ENCODE data around the gene ABO. TPM values are rescaled to one million over a fixed set of nuclear protein-coding genes. Genes with fewer than 3 reads are reported as not detected.
"Not testable (repeated sequence)": the region's sequence is repeated elsewhere in the genome, so short reads cannot be mapped to it uniquely, and the experiment has no call there.

Gene ABO
- total RNA-seq, 1 experiment from 2014 or later = 0.15 TPM

DNA sequence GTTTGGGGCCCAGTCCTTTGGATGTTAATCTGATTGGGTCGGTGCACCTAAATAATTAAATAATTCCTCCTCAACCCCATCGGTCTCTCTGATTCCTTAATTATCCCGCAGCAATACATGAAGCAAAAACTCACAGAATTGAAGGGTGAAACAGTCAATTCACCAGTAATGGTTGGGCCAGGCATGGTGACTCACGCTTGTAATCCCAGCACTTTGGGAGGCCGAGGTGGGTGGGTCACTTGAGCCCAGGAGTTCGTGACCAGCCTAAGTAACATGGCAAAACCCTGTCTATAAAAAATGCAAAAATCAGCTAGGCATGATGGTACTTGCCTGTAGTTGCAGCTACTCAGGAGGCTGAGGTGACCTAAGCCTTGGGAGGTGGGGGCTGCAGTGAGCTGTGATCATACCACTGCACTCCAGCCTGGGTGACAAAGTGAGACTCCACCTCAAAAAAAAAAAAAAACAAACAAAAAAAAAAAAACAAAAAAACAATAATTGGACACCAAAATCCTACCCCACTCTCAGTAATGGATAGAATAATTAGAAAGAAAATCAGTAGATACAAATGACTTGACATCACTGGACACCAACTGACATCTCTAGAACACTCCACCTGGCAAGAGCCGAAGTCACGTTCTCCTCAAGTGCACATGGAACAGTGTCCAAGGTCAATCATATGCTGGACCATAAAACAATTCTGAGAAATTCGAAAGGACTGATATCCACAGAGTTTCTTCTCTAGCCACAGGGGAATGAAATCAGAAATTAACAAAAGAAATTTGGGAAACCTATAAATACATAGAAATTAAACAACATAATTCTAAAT, 5.3 kb downstream of the ABO start (continued):
- TF ChIP-seq, protein P1, sequence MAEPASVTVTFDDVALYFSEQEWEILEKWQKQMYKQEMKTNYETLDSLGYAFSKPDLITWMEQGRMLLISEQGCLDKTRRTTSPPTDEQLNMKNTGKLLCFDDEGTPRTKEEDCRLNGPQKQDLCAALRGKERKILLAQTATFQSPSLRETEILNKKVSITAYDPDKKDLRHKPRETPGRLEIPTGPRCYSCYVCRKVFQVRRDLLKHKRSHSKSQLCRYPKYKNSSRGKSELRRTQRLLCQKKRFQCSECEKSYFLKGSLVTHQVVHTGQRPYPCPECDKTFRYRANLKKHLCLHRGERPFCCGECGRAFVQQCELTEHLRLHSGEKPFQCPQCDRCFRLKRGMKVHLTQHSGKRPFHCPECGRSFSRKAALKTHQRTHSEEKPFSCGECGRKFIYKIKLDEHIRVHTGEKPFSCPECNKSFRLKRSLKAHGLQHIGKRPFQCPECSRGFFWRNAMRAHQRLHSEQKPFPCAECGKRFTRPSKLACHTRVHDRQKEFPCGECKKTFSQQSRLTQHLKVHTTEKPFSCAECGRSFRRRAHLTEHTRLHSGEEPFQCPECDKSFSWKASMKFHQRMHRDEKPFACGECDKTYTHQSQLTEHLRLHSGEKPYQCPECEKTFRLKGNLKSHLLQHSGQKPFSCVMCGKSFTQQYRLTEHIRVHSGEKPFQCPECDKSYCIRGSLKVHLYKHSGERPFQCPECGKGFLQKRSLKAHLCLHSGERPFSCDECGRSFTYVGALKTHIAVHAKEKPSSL (CRISPR knock-in tag; conservative IDR thresholded peaks at IDR 0.05) = no peak
- TF ChIP-seq NFATC4 (CRISPR knock-in tag; IDR thresholded peaks at IDR 0.05) = no peak
- no peak for TF ChIP-seq TEAD1 (CRISPR knock-in tag; IDR thresholded peaks at IDR 0.05)
- no peak for TF ChIP-seq ZNF281 (CRISPR knock-in tag; IDR thresholded peaks at IDR 0.05)

GRCh38 chr9:133269136-133269535, 5.9 kb downstream of the ABO start:
- not testable (repeated sequence) for H3K4me1 Mint-ChIP-seq; DNase-seq (ENCODE audit: low spot score); H3K4me3 Mint-ChIP-seq; H3K9me3 Mint-ChIP-seq; H3K36me3 Mint-ChIP-seq; H3K27ac Mint-ChIP-seq; ATAC-seq
- CTCF ChIA-PET = interaction anchor here (0.6 kb wide), 1 partner anchor 519 kb away, joined by 5 read pairs; no protein-coding TSS in a partner anchor
- POLR2A ChIA-PET = interaction anchor here (0.7 kb wide), 1 partner anchor 13 kb away, joined by 6 read pairs; no protein-coding TSS in a partner anchor
- peaks cover 29% of the 10 kb centered on the region for H3K27me3 Mint-ChIP-seq (ENCODE audit: low read depth)

DNA sequence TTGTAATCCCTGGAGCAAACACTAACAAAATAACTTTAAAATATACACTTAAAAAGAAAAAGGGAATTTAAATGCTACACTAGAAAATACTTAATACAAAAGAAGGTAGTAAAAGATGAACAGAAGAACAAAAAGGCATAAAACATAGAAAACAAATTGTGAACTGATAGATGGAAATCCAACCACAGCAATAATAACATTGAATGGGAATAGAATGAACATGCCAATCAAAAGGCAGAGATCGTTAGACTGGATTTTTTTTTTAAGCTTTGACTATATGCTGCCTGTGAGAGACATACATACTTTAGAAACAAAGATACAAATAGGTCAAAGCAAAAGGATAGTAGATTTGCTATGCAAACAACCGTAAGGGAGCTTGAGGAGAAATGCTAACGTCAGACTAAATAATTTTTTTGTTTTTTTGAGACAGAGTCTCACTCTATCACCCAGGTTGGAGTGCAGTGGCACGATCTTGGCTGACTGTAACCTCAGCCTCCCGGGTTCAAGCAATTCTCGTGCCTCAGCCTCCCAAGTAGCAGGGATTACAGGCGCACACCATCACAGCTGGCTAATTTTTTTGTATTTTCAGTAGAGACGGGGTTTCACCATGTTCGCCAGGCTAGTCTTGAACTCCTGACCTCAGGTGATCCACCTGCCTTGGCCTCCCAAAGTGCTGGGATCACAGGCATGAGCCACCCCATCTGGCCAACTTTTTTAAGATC, 6.5 kb downstream of the ABO start:
- Mint-ChIP-seq H3K36me3 (no peaks in the 10 kb centered on the region), H3K4me1 (no peaks in the 10 kb centered on the region), H3K27me3 (ENCODE audit: low read depth) (peaks cover 23% of the 10 kb centered on the region), H3K27ac (no peak overlapping the region), H3K4me3 (no peak overlapping the region), H3K9me3 (peaks cover 4% of the 10 kb centered on the region; the same call in 1 of the 2 replicates)
- CTCF ChIA-PET = no interaction called here
- TF ChIP-seq ETV6 (CRISPR knock-in tag; IDR thresholded peaks at IDR 0.05) = no peak
- TF ChIP-seq ZNF121 (CRISPR knock-in tag; IDR thresholded peaks at IDR 0.05) = no peak
- TF ChIP-seq, protein P1 (CRISPR knock-in tag; conservative IDR thresholded peaks at IDR 0.05) = no peak
- DNase-seq (ENCODE audit: low spot score) (no peak), ATAC-seq (no peak)
- POLR2A ChIA-PET = no interaction called here

- H3K4me1 Mint-ChIP-seq = no peaks in the 10 kb centered on the region
- no peak overlapping the region for H3K4me3 Mint-ChIP-seq
- DNase-seq (ENCODE audit: low spot score) (no peak), ATAC-seq (no peak)
- ChIA-PET POLR2A (no interaction called here), CTCF (interaction anchor here (0.8 to 1.5 kb wide), 3 partner anchors 12 to 76 kb away, joined by 3 to 5 read pairs (median 5); no protein-coding TSS in a partner anchor)
- no peaks in the 10 kb centered on the region for H3K36me3 Mint-ChIP-seq
- peaks cover 4% of the 10 kb centered on the region; the same call in 1 of the 2 replicates for H3K9me3 Mint-ChIP-seq
- H3K27ac Mint-ChIP-seq = no peak overlapping the region
- H3K27me3 Mint-ChIP-seq (ENCODE audit: low read depth) = peaks cover 10% of the 10 kb centered on the region; the same call in 1 of the 2 replicates
- no peak for TF ChIP-seq E2F4 (CRISPR knock-in tag; IDR thresholded peaks at IDR 0.05; ENCODE audit: borderline replicate concordance, low read depth)
- TF ChIP-seq, protein P2, sequence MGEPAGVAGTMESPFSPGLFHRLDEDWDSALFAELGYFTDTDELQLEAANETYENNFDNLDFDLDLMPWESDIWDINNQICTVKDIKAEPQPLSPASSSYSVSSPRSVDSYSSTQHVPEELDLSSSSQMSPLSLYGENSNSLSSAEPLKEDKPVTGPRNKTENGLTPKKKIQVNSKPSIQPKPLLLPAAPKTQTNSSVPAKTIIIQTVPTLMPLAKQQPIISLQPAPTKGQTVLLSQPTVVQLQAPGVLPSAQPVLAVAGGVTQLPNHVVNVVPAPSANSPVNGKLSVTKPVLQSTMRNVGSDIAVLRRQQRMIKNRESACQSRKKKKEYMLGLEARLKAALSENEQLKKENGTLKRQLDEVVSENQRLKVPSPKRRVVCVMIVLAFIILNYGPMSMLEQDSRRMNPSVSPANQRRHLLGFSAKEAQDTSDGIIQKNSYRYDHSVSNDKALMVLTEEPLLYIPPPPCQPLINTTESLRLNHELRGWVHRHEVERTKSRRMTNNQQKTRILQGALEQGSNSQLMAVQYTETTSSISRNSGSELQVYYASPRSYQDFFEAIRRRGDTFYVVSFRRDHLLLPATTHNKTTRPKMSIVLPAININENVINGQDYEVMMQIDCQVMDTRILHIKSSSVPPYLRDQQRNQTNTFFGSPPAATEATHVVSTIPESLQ (CRISPR knock-in tag; IDR thresholded peaks at IDR 0.05) = no peak
- TF ChIP-seq ZBTB21 (CRISPR knock-in tag; IDR thresholded peaks at IDR 0.05; ENCODE audit: borderline replicate concordance) = no peak
- TF ChIP-seq, protein P3, sequence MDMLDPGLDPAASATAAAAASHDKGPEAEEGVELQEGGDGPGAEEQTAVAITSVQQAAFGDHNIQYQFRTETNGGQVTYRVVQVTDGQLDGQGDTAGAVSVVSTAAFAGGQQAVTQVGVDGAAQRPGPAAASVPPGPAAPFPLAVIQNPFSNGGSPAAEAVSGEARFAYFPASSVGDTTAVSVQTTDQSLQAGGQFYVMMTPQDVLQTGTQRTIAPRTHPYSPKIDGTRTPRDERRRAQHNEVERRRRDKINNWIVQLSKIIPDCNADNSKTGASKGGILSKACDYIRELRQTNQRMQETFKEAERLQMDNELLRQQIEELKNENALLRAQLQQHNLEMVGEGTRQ (CRISPR knock-in tag; IDR thresholded peaks at IDR 0.05) = no peak
- no peak for TF ChIP-seq TEAD4 (CRISPR knock-in tag; IDR thresholded peaks at IDR 0.05)
- no peak for TF ChIP-seq MLX (CRISPR knock-in tag; IDR thresholded peaks at IDR 0.05)
- no peak for TF ChIP-seq ZNF317 (CRISPR knock-in tag; IDR thresholded peaks at IDR 0.05; ENCODE audit: borderline replicate concordance, low read depth)
These were observed 10.7 kb downstream of the ABO start for GRCh38 chr9:133264235-133264764.

All from WTC11 (cell line).